IMR-90 (cell line): ENCODE measurements around the gene KAT6B.
"Not testable (repeated sequence)": the region's sequence is repeated elsewhere in the genome, so short reads cannot be mapped to it uniquely, and the experiment has no call there.

ENCODE experiments used
- CEBPB ChIP-seq: IDR thresholded peaks from 2 replicates; pipeline ENCODE4 v1.6.1; 2012; ENCODE audit warnings: low read depth, low read length, improper control_type of control experiment
- CHD1 ChIP-seq: IDR thresholded peaks from 2 replicates; pipeline ENCODE4 v1.6.1; 2012; ENCODE audit warnings: low read depth, low read length, improper control_type of control experiment
- FOS ChIP-seq: fragments of 150-350 bp; IDR thresholded peaks from 2 replicates; pipeline ENCODE4 v1.6.1; 2016; ENCODE audit warnings: low read depth, low read length
- POLR2A ChIP-seq: IDR thresholded peaks from 2 replicates; pipeline ENCODE4 v1.6.1; 2012; ENCODE audit warnings: mild to moderate bottlenecking, low read depth, low read length
- RCOR1 ChIP-seq: IDR thresholded peaks from 2 replicates; pipeline ENCODE4 v1.6.1; 2012; ENCODE audit warnings: mild to moderate bottlenecking, low read length, improper control_type of control experiment; ENCODE audit not compliant: insufficient replicate concordance
- SMC3 ChIP-seq: fragments of 150-350 bp; IDR thresholded peaks from 2 replicates; pipeline ENCODE4 v1.6.1; 2016; ENCODE audit warnings: low read depth, mild to moderate bottlenecking, antibody characterized with exemption, low read length, moderate library complexity
- USF2 ChIP-seq: fragments of 150-350 bp; IDR thresholded peaks from 2 replicates; pipeline ENCODE4 v1.6.1; 2017; ENCODE audit warnings: mild to moderate bottlenecking, antibody characterized with exemption, low read length, low read depth
- TF ChIP-seq, protein P1 (sequence below): conservative IDR thresholded peaks from 2 replicates; pipeline ENCODE4 v1.5.1; 2012; ENCODE audit warnings: mild to moderate bottlenecking, low read depth, low read length, improper control_type of control experiment

DNA sequence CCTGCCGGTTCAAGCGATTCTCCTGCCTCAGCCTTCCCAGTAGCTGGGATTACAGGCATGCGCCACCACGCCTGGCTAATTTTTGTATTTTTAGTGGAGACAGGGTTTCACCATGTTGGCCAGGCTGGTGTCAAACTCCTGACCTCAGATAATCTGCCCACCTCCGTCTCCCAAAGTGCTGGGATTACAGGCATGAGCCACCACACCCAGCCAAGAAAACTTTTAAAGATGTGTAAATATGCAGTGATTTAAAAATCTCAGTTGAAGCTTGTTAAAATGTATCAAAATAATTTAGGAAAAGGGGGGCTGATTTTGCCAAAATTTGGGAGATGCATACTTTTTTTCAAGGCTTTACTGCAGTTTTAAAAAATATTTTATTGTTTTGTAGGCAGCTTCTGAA lies 50.7 kb downstream of the KAT6B start:
- not testable (repeated sequence) for TF ChIP-seq RCOR1, CEBPB, POLR2A, USF2, SMC3, CHD1, FOS
- TF ChIP-seq, protein P1, sequence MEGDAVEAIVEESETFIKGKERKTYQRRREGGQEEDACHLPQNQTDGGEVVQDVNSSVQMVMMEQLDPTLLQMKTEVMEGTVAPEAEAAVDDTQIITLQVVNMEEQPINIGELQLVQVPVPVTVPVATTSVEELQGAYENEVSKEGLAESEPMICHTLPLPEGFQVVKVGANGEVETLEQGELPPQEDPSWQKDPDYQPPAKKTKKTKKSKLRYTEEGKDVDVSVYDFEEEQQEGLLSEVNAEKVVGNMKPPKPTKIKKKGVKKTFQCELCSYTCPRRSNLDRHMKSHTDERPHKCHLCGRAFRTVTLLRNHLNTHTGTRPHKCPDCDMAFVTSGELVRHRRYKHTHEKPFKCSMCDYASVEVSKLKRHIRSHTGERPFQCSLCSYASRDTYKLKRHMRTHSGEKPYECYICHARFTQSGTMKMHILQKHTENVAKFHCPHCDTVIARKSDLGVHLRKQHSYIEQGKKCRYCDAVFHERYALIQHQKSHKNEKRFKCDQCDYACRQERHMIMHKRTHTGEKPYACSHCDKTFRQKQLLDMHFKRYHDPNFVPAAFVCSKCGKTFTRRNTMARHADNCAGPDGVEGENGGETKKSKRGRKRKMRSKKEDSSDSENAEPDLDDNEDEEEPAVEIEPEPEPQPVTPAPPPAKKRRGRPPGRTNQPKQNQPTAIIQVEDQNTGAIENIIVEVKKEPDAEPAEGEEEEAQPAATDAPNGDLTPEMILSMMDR = not testable (repeated sequence)
